ENCODE results near the gene SEC22C.
"Not testable (repeated sequence)": the region's sequence is repeated elsewhere in the genome, so short reads cannot be mapped to it uniquely, and the experiment has no call there.

The SEC22C gene

GRCh38 chr3:42581709-42582473 lies at the start of gene SEC22C:
SEC22C (minus strand) TSS chr3:42581967; CDS start chr3:42569046, 12,921 bp downstream.
- DNase-seq (ENCODE audit: low read depth) = peak; percentile 92

- DNase-seq (ENCODE audit: low read depth) = no peak
Measured at GRCh38 chr3:42613462-42613861, 31.7 kb upstream of the SEC22C start.

GRCh38 chr3:42612928-42613327 lies 31.2 kb upstream of the SEC22C start:
- no peak for DNase-seq (ENCODE audit: low read depth)

- no peak for DNase-seq (ENCODE audit: low read depth)
Measured at GRCh38 chr3:42612217-42612616, 30.4 kb upstream of the SEC22C start.

GRCh38 chr3:42610976-42611375 lies 29.2 kb upstream of the SEC22C start:
- DNase-seq (ENCODE audit: low read depth) = no peak

- DNase-seq (ENCODE audit: low read depth) = no peak
Measured at GRCh38 chr3:42608581-42608980, 26.8 kb upstream of the SEC22C start.

GRCh38 chr3:42605546-42606173 lies 23.9 kb upstream of the SEC22C start:
- no peak for DNase-seq (ENCODE audit: low read depth)

GRCh38 chr3:42602961-42603360 lies 21.2 kb upstream of the SEC22C start:
- no peak for DNase-seq (ENCODE audit: low read depth)

GRCh38 chr3:42601896-42602581 lies 20.3 kb upstream of the SEC22C start:
- DNase-seq (ENCODE audit: low read depth) = no peak

GRCh38 chr3:42600958-42601675 lies 19.4 kb upstream of the SEC22C start:
- no peak for DNase-seq (ENCODE audit: low read depth)

GRCh38 chr3:42600111-42600957 lies 18.6 kb upstream of the SEC22C start, which contains the start of gene NKTR:
NKTR (plus strand) TSS chr3:42600686; CDS start chr3:42601007, 321 bp downstream.
- DNase-seq (ENCODE audit: low read depth) = peak; percentile 99

- not testable (repeated sequence) for DNase-seq (ENCODE audit: low read depth)
Measured at GRCh38 chr3:42597098-42597497, 15.3 kb upstream of the SEC22C start.

- DNase-seq (ENCODE audit: low read depth) = no peak
Measured at GRCh38 chr3:42595682-42596081, 13.9 kb upstream of the SEC22C start.

- no peak for DNase-seq (ENCODE audit: low read depth)
Measured at GRCh38 chr3:42593635-42594034, 11.9 kb upstream of the SEC22C start.

GRCh38 chr3:42591811-42592210 lies 10.0 kb upstream of the SEC22C start:
- no peak for DNase-seq (ENCODE audit: low read depth)

- DNase-seq (ENCODE audit: low read depth) = no peak
Measured at GRCh38 chr3:42590989-42591756, 9.4 kb upstream of the SEC22C start.

- DNase-seq (ENCODE audit: low read depth) = no peak
Measured at GRCh38 chr3:42589382-42590109, 7.8 kb upstream of the SEC22C start.

- no peak for DNase-seq (ENCODE audit: low read depth)
Measured at GRCh38 chr3:42588625-42589024, 6.9 kb upstream of the SEC22C start.

GRCh38 chr3:42582474-42583070 lies 805 bp upstream of the SEC22C start:
- no peak for DNase-seq (ENCODE audit: low read depth)

- DNase-seq (ENCODE audit: low read depth) = no peak
Measured at GRCh38 chr3:42581400-42581708, 413 bp downstream of the SEC22C start.
